OCI-LY7 (cell line): ENCODE measurements around the gene TNIK. TPM values are rescaled to one million over a fixed set of nuclear protein-coding genes. Genes with fewer than 3 reads are reported as not detected.

Source experiments
- BruUV-seq: library from RNA; stranded (reverse); fragments of 400-500 nt; replicated peaks from 2 replicates; lab custom pipeline; 2021; lab: Mats Ljungman, UMichigan
- CTCF ChIA-PET: fragments of 300-600 bp; sonication (Branson Sonifier 250); formaldehyde crosslinking; loops from one replicate; lab custom pipeline; 2022; ENCODE audit warnings: antibody characterized with exemption; ENCODE audit not compliant: unreplicated experiment; lab: Charles Lee
- POLR2A ChIA-PET: fragments of 300-600 bp; sonication (Branson Sonifier 250); formaldehyde crosslinking; loops from one replicate; lab custom pipeline; 2022; ENCODE audit warnings: antibody characterized with exemption; lab: Charles Lee
- DNase-seq: peaks from one replicate; pipeline ENCODE4 v3.0.0-alpha.2; 2015; ENCODE audit warnings: low spot score
- H2AFZ ChIP-seq: fragments of 200-600 bp; sonication (generic), shearing (Covaris generic); 2 replicates; pipeline ENCODE4 v1.6.1; 2014; ENCODE audit warnings: mild to moderate bottlenecking, antibody characterized with exemption, low read length, moderate library complexity
- H3K27ac ChIP-seq: fragments of 200-600 bp; sonication (generic); 2 replicates; pipeline ENCODE4 v1.5.1; 2014; ENCODE audit warnings: mixed run types, low read depth, mild to moderate bottlenecking, moderate library complexity, low read length, inconsistent platforms; ENCODE audit not compliant: poor library complexity, severe bottlenecking
- H3K36me3 ChIP-seq: fragments of 200-600 bp; sonication (generic); 2 replicates; pipeline ENCODE4 v1.6.1; 2014; ENCODE audit warnings: mild to moderate bottlenecking, antibody characterized with exemption, low read length, moderate library complexity, mixed read lengths; ENCODE audit not compliant: insufficient read depth
- H3K4me1 ChIP-seq: fragments of 200-600 bp; sonication (generic); 2 replicates; pipeline ENCODE4 v1.5.1; 2014; ENCODE audit warnings: mild to moderate bottlenecking, low read length; ENCODE audit not compliant: insufficient read depth, poor library complexity, severe bottlenecking
- H3K4me2 ChIP-seq: fragments of 200-600 bp; sonication (generic); 2 replicates; pipeline ENCODE4 v1.6.1; 2014; ENCODE audit warnings: mild to moderate bottlenecking, low read length
- H3K4me3 ChIP-seq: fragments of 200-600 bp; sonication (generic); 2 replicates; pipeline ENCODE4 v1.5.1; 2014; ENCODE audit warnings: mild to moderate bottlenecking, low read depth, low read length; ENCODE audit not compliant: poor library complexity, severe bottlenecking
- H3K79me2 ChIP-seq: fragments of 200-600 bp; sonication (generic); 2 replicates; pipeline ENCODE4 v1.6.1; 2016; ENCODE audit warnings: low read depth, mild to moderate bottlenecking, low read length, moderate library complexity, mixed read lengths; ENCODE audit not compliant: insufficient read depth
- H3K9me2 ChIP-seq: fragments of 200-600 bp; sonication (generic); 2 replicates; pipeline ENCODE4 v1.6.1; 2016; ENCODE audit warnings: mild to moderate bottlenecking, low read length, mixed read lengths; ENCODE audit not compliant: insufficient read depth
- H3K9me3 ChIP-seq: fragments of 200-600 bp; sonication (generic); 2 replicates; pipeline ENCODE4 v1.6.1; 2014; ENCODE audit warnings: mild to moderate bottlenecking, mixed run types, low read length, mixed read lengths
- H4K20me1 ChIP-seq: fragments of 200-600 bp; sonication (generic); 2 replicates; pipeline ENCODE4 v1.6.1; 2014; ENCODE audit warnings: mild to moderate bottlenecking, antibody characterized with exemption, low read length, moderate library complexity, mixed read lengths; ENCODE audit not compliant: insufficient read depth
- EZH2phosphoT487 ChIP-seq: fragments of 200-600 bp; sonication (generic); IDR thresholded peaks from 2 replicates; pipeline ENCODE4 v1.6.1; 2018; ENCODE audit warnings: low read depth, borderline replicate concordance, mild to moderate bottlenecking, mixed run types, antibody characterized with exemption, low read length, moderate library complexity, mixed read lengths
- intact Hi-C: fragments of 100-400 bp; cut with micrococcal nuclease; formaldehyde crosslinking; loops from one replicate; pipeline ENCODE4 v1.10.0; 2022; ENCODE audit not compliant: unreplicated experiment
- total RNA-seq, 2 experiments: library from RNA; depleted of rRNA in 1 of 2; stranded (reverse); fragments of >200 nt in 1 of 2; shearing (Covaris generic) in 1 of 2; gene quantifications; 2 replicates each; pipeline ENCODE4 v1.2.3, GENCODE V29; 2014 to 2022
- TF ChIP-seq, protein P1 (sequence below): fragments of 200-600 bp; sonication (generic); conservative IDR thresholded peaks from 2 replicates; pipeline ENCODE4 v1.5.1; 2014; ENCODE audit warnings: mild to moderate bottlenecking, antibody characterized with exemption, low read length, moderate library complexity, mixed read lengths

The TNIK gene
- total RNA-seq, 2 experiments from 2014 or later, result not detected

DNA sequence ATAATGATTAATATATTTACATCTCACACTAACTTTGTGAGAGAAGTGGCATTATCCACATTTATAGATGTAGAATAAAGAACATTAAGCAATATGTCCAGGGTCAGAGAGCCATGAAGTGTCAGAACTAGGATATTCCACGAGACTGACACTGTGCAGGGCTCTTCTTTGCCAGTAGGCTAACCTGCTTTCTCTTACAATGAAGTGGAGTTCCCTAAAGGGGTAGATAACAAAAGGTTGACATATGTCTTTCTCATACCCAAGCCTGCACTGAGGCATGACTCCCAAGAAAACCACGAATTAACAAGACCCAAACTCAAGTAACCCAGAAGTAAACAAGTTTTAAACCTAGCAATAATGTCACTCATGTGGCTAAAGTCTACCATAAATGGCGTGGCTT lies 242.1 kb downstream of the TNIK start:
- POLR2A ChIA-PET, result interaction anchor here (0.8 kb wide), 1 partner anchor 13 kb away, joined by 3 read pairs; no protein-coding TSS in a partner anchor
- intact Hi-C loops, result no loop called here

DNA sequence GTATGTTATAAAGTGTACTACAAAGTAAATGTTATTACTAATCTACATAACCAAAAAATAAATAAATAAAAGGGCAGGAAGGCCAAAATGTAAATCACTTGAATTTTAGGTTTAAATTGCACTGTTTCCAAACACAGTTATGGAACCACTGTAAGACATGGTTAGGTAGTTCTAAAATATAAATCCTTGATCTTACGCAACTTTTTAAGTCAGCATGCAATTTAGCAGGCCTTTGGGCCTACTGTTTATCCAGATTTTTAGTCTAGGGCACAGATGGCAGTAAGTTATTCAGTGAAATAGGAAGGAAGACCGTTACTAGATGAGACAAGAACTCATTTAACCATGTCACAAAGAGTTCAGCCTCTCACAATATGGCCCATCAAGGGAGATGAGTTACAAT lies 246.3 kb downstream of the TNIK start:
- intact Hi-C loops, result no loop called here
- ChIA-PET POLR2A (no interaction called here), CTCF (no interaction called here)
- Histone ChIP-seq H2AFZ (no peak overlapping the region), H3K79me2 (no peaks in the 10 kb centered on the region), H3K4me2 (no peak overlapping the region), H3K9me3 (no peaks in the 10 kb centered on the region), H3K27ac (no peak overlapping the region), H4K20me1 (no peaks in the 10 kb centered on the region), H3K36me3 (no peaks in the 10 kb centered on the region), H3K4me1 (no peaks in the 10 kb centered on the region), H3K9me2 (no peaks in the 10 kb centered on the region), H3K4me3 (no peak overlapping the region)
- BruUV-seq, result no TSS peak
- TF ChIP-seq EZH2phosphoT487, result no peak
- DNase-seq, result no peak

More for the DNA sequence above, 242.1 kb downstream of the TNIK start:
- H4K20me1 ChIP-seq, result no peaks in the 10 kb centered on the region
- H3K27ac ChIP-seq, result no peak overlapping the region
- H3K9me2 ChIP-seq, result no peaks in the 10 kb centered on the region
- no peaks in the 10 kb centered on the region for H3K36me3 ChIP-seq
- no peak for DNase-seq
- BruUV-seq, result no TSS peak
- H2AFZ ChIP-seq, result no peak overlapping the region
- H3K9me3 ChIP-seq, result no peaks in the 10 kb centered on the region
- no peak overlapping the region for H3K4me3 ChIP-seq
- no peak for TF ChIP-seq EZH2phosphoT487
- TF ChIP-seq, protein P1, sequence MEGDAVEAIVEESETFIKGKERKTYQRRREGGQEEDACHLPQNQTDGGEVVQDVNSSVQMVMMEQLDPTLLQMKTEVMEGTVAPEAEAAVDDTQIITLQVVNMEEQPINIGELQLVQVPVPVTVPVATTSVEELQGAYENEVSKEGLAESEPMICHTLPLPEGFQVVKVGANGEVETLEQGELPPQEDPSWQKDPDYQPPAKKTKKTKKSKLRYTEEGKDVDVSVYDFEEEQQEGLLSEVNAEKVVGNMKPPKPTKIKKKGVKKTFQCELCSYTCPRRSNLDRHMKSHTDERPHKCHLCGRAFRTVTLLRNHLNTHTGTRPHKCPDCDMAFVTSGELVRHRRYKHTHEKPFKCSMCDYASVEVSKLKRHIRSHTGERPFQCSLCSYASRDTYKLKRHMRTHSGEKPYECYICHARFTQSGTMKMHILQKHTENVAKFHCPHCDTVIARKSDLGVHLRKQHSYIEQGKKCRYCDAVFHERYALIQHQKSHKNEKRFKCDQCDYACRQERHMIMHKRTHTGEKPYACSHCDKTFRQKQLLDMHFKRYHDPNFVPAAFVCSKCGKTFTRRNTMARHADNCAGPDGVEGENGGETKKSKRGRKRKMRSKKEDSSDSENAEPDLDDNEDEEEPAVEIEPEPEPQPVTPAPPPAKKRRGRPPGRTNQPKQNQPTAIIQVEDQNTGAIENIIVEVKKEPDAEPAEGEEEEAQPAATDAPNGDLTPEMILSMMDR, result no peak
- H3K4me2 ChIP-seq, result no peak overlapping the region
- no peaks in the 10 kb centered on the region for H3K4me1 ChIP-seq
- H3K79me2 ChIP-seq, result no peaks in the 10 kb centered on the region
- CTCF ChIA-PET, result no interaction called here

DNA sequence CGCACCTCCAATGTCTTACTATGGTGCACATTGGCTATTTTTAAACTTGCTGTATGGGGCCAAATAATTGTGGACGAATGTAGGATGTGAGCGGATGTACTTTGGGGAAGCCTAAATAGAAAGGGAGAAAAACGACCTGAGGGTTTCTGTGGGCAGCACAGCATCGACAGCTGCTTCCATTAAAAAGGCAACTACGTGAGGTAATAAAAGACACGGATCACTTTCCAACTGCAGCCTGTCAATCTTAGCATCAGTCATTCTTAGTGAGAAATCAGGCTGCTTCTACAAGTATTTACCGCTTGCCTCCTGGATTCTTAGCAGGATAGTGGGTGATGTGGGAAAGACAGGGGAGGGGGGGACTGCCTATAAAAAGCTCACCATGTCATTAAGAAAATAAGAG lies 247.0 kb downstream of the TNIK start:
- CTCF ChIA-PET, result no interaction called here
- Histone ChIP-seq H3K4me2 (no peak overlapping the region), H3K79me2 (no peaks in the 10 kb centered on the region), H4K20me1 (no peaks in the 10 kb centered on the region), H3K9me3 (no peaks in the 10 kb centered on the region), H2AFZ (no peak overlapping the region), H3K27ac (no peak overlapping the region), H3K4me1 (no peaks in the 10 kb centered on the region), H3K4me3 (no peak overlapping the region), H3K36me3 (no peaks in the 10 kb centered on the region), H3K9me2 (no peaks in the 10 kb centered on the region)
- intact Hi-C loops, result no loop called here
- no TSS peak for BruUV-seq
- TF ChIP-seq EZH2phosphoT487, result no peak
- TF ChIP-seq, protein P1, result no peak
- no peak for DNase-seq
- POLR2A ChIA-PET, result no interaction called here
